Left forelimb (tissue), 1 donor: Measurements from ENCODE around the gene KMT5C.

Experiments
- DNase-seq: peaks from one replicate; pipeline ENCODE4 v3.0.0-alpha.2; 2018; ENCODE audit warnings: low spot score

KMT5C gene

GRCh38 chr19:55347442-55348009 lies 7.8 kb downstream of the KMT5C start:
- no peak for DNase-seq

GRCh38 chr19:55348317-55349034 lies 8.8 kb downstream of the KMT5C start:
- DNase-seq = peak; percentile 59

- no peak for DNase-seq
Observed at GRCh38 chr19:55350620-55351315, 11.1 kb downstream of the KMT5C start.

- no peak for DNase-seq
Observed at GRCh38 chr19:55352040-55352439, 12.4 kb downstream of the KMT5C start.

GRCh38 chr19:55352549-55353145 lies 13.0 kb downstream of the KMT5C start:
- no peak for DNase-seq

- no peak for DNase-seq
Observed at GRCh38 chr19:55353356-55353802, 13.7 kb downstream of the KMT5C start.

- DNase-seq = no peak
Observed at GRCh38 chr19:55353803-55354697, 14.4 kb downstream of the KMT5C start.

GRCh38 chr19:55354698-55355212 lies 15.1 kb downstream of the KMT5C start, which contains the start of gene COX6B2:
TSS of gene COX6B2 (minus strand) at chr19:55354719. CDS start at chr19:55354521, 198 bp downstream.
- DNase-seq = no peak

GRCh38 chr19:55355213-55355821 lies 15.6 kb downstream of the KMT5C start:
- no peak for DNase-seq

- DNase-seq = no peak
Observed at GRCh38 chr19:55358493-55358892, 18.8 kb downstream of the KMT5C start.

GRCh38 chr19:55358943-55359908 lies 19.6 kb downstream of the KMT5C start:
- no peak for DNase-seq

GRCh38 chr19:55360902-55361301 lies 21.2 kb downstream of the KMT5C start:
- DNase-seq = no peak

GRCh38 chr19:55362174-55362989 lies 22.7 kb downstream of the KMT5C start:
- DNase-seq = no peak

GRCh38 chr19:55362990-55363716 lies 23.5 kb downstream of the KMT5C start, which contains the start of gene GARIN5B:
TSS of gene GARIN5B (minus strand) at chr19:55363260. CDS start at chr19:55363066, 194 bp downstream.
- DNase-seq = no peak

GRCh38 chr19:55365245-55365644 lies 25.6 kb downstream of the KMT5C start:
- DNase-seq = no peak

- DNase-seq = no peak
Observed at GRCh38 chr19:55365964-55366363, 26.3 kb downstream of the KMT5C start.

- no peak for DNase-seq
Observed at GRCh38 chr19:55366790-55367189, 27.1 kb downstream of the KMT5C start.

- no peak for DNase-seq
Observed at GRCh38 chr19:55368106-55368505, 28.4 kb downstream of the KMT5C start.
